Activated CD8-positive, alpha-beta memory T cell treated with anti-CD3 and anti-CD28 coated beads, Interleukin-2, amount 10 ng/mL, durations not matched to agents 7 days and 5 days (primary cell): ENCODE measurements around the gene SPN. TPM values are rescaled to one million over a fixed set of nuclear protein-coding genes. Genes with fewer than 3 reads are reported as not detected.
"Not testable (repeated sequence)": the region's sequence is repeated elsewhere in the genome, so short reads cannot be mapped to it uniquely, and the experiment has no call there.

Experiments
- ATAC-seq: fragments of 150-1000 bp; cut with Tn5 transposase; one replicate; pipeline ENCODE4 v1.10.0; 2021; ENCODE audit warnings: moderate library complexity
- CTCF ChIA-PET: fragments of 350-600 bp; sonication (Branson Sonifier 250); formaldehyde crosslinking; loops from one replicate; lab custom pipeline; 2021; ENCODE audit warnings: antibody characterized with exemption; lab: Charles Lee
- DNase-seq: peaks from one replicate; pipeline ENCODE4 v3.0.0-alpha.2; 2020
- H3K27ac Mint-ChIP-seq: one replicate; pipeline ENCODE4 v1.8.0; 2021; ENCODE audit warnings: mild to moderate bottlenecking, mixed read lengths
- H3K27me3 Mint-ChIP-seq: one replicate; pipeline ENCODE4 v1.8.0; 2021; ENCODE audit warnings: mixed read lengths
- H3K36me3 Mint-ChIP-seq: one replicate; pipeline ENCODE4 v1.8.0; 2021; ENCODE audit warnings: mild to moderate bottlenecking, mixed read lengths
- H3K4me1 Mint-ChIP-seq: one replicate; pipeline ENCODE4 v1.8.0; 2021; ENCODE audit warnings: mixed read lengths
- H3K4me3 Mint-ChIP-seq: one replicate; pipeline ENCODE4 v1.8.0; 2021; ENCODE audit warnings: mild to moderate bottlenecking, moderate library complexity, mixed read lengths
- H3K9me3 Mint-ChIP-seq: one replicate; pipeline ENCODE4 v1.8.0; 2022; ENCODE audit warnings: low read depth, mixed read lengths
- total RNA-seq, 2 experiments: library from RNA; stranded (reverse); gene quantifications; one replicate each; pipeline ENCODE4 v1.2.3, GENCODE V29; 2021

Gene SPN
- total RNA-seq, 2 experiments from 2014 or later = 329 to 351 TPM

DNA sequence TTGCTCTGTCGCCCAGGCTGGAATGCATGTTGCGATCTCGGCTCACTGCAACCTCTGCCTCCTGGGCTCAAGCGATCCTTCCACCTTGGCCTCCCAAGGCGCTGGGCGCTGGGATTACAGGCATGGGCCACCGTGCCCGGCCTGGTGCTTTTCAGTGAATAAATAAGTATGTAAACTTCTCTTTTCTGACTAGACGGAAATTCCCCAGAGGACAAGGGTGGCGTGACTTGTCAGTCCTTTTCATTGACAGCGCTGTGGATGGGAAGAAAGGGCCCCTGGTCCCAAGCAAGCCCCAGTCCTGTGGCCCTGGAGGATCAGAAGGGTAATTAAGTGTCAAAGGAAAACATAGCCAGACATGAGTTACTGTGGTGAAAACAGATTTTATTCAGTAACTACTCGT lies 9.6 kb upstream of the SPN start:
- Mint-ChIP-seq H3K27me3 (no peaks in the 10 kb centered on the region), H3K4me1 (peaks cover 16% of the 10 kb centered on the region), H3K4me3 (no peak overlapping the region), H3K9me3 (no peaks in the 10 kb centered on the region), H3K36me3 (no peaks in the 10 kb centered on the region), H3K27ac (no peak overlapping the region)
- ATAC-seq (no peak), DNase-seq (no peak)
- CTCF ChIA-PET = interaction anchor here (1.2 to 3.6 kb wide), 2 partner anchors 12 to 64 kb away, joined by 3 to 18 read pairs; no protein-coding TSS in a partner anchor

DNA sequence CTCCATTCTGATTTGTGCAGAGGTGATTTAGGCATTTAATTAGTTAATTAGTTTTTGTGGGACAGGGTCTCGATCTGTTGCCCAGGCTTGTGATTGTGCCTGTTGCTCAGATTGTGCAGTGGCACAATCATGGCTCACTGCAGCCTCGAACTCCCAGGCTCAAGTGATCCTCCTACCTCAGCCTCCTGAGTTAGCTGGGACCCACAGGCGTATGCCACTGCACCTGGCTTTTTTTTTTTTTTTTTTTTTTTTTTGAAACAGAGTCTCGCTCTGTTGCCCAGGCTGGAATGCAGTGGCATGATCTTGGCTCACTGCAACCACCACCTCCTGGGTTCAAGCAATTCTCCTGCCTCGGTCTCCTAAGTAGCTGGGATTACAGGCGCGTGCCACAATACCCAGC lies 9.2 kb upstream of the SPN start:
- H3K27me3 Mint-ChIP-seq, H3K27ac Mint-ChIP-seq, H3K36me3 Mint-ChIP-seq, DNase-seq, ATAC-seq, CTCF ChIA-PET, H3K9me3 Mint-ChIP-seq, H3K4me3 Mint-ChIP-seq: not testable (repeated sequence)
- H3K4me1 Mint-ChIP-seq = peaks cover 16% of the 10 kb centered on the region

DNA sequence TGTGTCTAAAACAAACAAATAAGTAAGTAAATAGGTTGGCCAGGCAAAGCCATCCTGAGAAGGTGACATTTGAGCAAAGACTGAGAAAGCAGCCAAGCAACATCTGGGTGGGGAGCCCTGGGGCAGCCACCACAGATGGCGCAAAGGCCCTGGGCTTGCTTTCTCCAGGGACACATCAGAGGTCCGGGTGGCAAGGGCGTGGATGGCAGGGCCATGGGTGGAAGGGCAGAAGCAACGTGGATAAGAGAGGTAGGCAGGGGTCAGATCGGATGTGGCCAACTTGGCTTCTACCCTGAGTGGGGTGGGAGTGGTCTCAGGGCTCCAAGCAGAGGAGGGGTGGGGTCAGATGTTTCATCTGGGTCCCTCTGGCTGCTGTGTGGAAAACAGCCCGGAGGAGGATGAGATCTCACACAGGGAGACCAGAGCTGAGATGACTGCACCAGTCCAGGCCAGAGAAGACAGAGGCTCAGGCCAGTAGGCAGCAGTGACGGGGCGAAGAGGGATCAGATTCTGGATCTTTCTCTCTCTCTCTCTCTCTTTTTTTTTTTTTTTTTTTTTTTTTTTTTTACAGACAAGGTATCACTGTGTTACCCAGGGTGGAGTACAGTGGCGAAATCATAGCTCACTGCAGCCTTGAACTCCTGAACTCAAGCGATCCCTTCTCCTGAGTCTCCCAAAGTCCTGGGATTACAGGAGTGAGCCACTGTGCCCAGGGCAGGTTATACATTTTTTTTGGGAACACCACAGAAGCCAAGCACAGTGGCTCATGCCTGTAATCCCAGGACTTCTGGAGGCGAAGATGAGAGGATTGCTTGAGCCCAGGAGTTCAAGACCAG lies 6.1 kb upstream of the SPN start:
- Mint-ChIP-seq H3K4me3 (no peak overlapping the region), H3K27ac (no peak overlapping the region), H3K4me1 (peaks cover 14% of the 10 kb centered on the region), H3K36me3 (no peaks in the 10 kb centered on the region), H3K9me3 (no peaks in the 10 kb centered on the region), H3K27me3 (no peaks in the 10 kb centered on the region)
- CTCF ChIA-PET = interaction anchor here (1.0 kb wide), 1 partner anchor 9 kb away, joined by 5 read pairs; no protein-coding TSS in a partner anchor
- no peak for DNase-seq
- ATAC-seq = no peak

DNA sequence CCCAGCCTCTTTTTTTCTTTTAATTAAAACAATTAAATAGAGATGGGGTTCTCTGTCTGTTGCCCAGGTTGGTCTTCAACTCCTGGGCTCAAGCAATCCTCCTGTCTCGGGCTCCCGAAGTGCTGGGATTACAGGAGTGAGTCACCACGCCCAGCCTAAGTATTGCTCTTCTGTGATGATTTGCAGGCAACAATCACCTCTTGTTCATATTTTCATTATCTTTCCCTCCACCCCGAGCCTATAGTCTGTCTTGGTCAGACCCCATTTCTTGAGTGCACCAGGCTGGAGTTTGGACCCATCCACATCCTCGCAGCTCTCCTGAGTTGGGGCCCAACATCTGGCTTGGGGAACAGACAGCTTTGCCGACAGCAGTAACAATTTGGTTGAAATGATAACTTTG lies 4.3 kb upstream of the SPN start:
- no peak overlapping the region for H3K4me3 Mint-ChIP-seq

DNA sequence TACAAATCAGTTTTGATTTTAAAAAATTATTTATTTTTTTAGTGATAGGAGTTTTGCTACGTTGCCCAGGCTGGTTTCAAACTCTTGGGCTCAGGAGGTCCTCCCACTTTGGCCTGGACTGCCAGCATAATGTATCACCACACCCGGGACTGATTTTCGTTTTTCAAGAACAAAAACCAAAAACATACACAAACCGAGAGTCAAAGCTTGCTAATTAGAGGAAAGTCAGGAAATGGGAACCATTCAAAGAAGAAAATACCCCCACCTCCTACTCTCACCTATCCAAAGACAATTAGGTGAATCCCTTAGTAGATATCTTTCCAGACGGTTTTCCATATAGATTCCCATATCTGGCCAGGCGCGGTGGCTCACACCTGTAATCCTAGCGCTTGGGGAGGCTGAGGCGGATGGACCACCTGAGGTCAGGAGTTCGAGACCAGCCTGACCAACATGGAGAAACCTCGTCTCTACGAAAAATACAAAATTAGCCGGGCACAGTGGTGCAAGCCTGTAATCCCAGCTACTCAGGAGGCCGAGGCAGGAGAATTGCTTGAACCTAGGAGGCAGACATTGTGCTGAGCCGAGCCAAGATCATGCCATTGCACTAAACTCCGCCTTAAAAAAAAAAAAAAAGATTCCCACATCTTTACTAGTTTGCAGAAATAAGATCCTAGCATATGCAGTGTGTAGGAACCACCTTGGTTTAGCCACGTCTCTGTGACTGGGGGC lies 883 bp upstream of the SPN start:
- Mint-ChIP-seq H3K36me3 (peaks cover 41% of the 10 kb centered on the region), H3K27ac (peak overlapping the region; percentile 94), H3K4me1 (peaks cover 33% of the 10 kb centered on the region), H3K9me3 (no peaks in the 10 kb centered on the region), H3K4me3 (peak overlapping the region; percentile 100), H3K27me3 (no peaks in the 10 kb centered on the region)
- ATAC-seq = no peak
- CTCF ChIA-PET = interaction anchor here (0.6 to 2.6 kb wide), 9 partner anchors 11 to 359 kb away, joined by 3 to 17 read pairs (median 4); partner anchors contain the start of gene QPRT
- peak; percentile 45 for DNase-seq

More for the DNA sequence above, 4.3 kb upstream of the SPN start:
- Mint-ChIP-seq H3K27me3 (no peaks in the 10 kb centered on the region), H3K27ac (no peak overlapping the region), H3K9me3 (no peaks in the 10 kb centered on the region), H3K4me1 (peaks cover 20% of the 10 kb centered on the region), H3K36me3 (peaks cover 7% of the 10 kb centered on the region)
- CTCF ChIA-PET = interaction anchor here (1.2 to 1.3 kb wide), 2 partner anchors 9 to 17 kb away, joined by 3 to 5 read pairs; no protein-coding TSS in a partner anchor
- DNase-seq = no peak
- ATAC-seq = no peak

DNA sequence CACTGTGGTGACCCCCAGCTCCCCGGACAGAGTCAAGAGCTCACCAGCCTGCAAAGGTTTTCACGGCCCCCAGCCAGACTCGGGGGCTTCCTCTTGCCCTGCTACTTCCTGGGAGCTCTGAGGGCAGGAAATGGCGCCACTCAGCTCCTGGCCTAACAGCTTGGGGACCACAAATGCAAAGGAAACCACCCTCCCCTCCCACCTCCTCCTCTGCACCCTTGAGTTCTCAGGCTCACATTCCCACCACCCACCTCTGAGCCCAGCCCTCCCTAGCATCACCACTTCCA lies 375 bp upstream of the SPN start:
- DNase-seq = peak; percentile 82
- H3K27ac Mint-ChIP-seq = peak overlapping the region; percentile 94
- H3K9me3 Mint-ChIP-seq = no peaks in the 10 kb centered on the region
- peaks cover 38% of the 10 kb centered on the region for H3K4me1 Mint-ChIP-seq
- CTCF ChIA-PET = interaction anchor here (0.7 to 2.6 kb wide), 9 partner anchors 12 to 370 kb away, joined by 3 to 17 read pairs (median 4); partner anchors contain the start of gene QPRT
- H3K36me3 Mint-ChIP-seq = peaks cover 44% of the 10 kb centered on the region
- no peaks in the 10 kb centered on the region for H3K27me3 Mint-ChIP-seq
- H3K4me3 Mint-ChIP-seq = peak overlapping the region; percentile 100
- peak; percentile 43 for ATAC-seq

DNA sequence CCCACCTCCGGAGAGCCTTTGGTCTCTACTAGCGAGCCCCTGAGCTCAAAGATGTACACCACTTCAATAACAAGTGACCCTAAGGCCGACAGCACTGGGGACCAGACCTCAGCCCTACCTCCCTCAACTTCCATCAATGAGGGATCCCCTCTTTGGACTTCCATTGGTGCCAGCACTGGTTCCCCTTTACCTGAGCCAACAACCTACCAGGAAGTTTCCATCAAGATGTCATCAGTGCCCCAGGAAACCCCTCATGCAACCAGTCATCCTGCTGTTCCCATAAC lies 702 bp downstream of the SPN start:
- no peak for DNase-seq
- no peaks in the 10 kb centered on the region for H3K27me3 Mint-ChIP-seq
- no peaks in the 10 kb centered on the region for H3K9me3 Mint-ChIP-seq
- CTCF ChIA-PET = interaction anchor here (1.0 to 2.6 kb wide), 7 partner anchors 13 to 369 kb away, joined by 3 to 17 read pairs (median 5); partner anchors contain the start of gene QPRT
- H3K4me1 Mint-ChIP-seq = peaks cover 45% of the 10 kb centered on the region
- peaks cover 51% of the 10 kb centered on the region for H3K36me3 Mint-ChIP-seq
- peak; percentile 4 for ATAC-seq
- peak overlapping the region; percentile 100 for H3K4me3 Mint-ChIP-seq
- H3K27ac Mint-ChIP-seq = peak overlapping the region; percentile 94

DNA sequence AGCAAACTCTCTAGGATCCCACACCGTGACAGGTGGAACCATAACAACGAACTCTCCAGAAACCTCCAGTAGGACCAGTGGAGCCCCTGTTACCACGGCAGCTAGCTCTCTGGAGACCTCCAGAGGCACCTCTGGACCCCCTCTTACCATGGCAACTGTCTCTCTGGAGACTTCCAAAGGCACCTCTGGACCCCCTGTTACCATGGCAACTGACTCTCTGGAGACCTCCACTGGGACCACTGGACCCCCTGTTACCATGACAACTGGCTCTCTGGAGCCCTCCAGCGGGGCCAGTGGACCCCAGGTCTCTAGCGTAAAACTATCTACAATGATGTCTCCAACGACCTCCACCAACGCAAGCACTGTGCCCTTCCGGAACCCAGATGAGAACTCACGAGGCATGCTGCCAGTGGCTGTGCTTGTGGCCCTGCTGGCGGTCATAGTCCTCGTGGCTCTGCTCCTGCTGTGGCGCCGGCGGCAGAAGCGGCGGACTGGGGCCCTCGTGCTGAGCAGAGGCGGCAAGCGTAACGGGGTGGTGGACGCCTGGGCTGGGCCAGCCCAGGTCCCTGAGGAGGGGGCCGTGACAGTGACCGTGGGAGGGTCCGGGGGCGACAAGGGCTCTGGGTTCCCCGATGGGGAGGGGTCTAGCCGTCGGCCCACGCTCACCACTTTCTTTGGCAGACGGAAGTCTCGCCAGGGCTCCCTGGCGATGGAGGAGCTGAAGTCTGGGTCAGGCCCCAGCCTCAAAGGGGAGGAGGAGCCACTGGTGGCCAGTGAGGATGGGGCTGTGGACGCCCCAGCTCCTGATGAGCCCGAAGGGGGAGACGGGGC lies 1.3 kb downstream of the SPN start:
- H3K27me3 Mint-ChIP-seq = no peaks in the 10 kb centered on the region
- H3K4me3 Mint-ChIP-seq = peak overlapping the region; percentile 100
- DNase-seq (peak; percentile 65), ATAC-seq (peak; percentile 15)
- H3K9me3 Mint-ChIP-seq = no peaks in the 10 kb centered on the region
- H3K36me3 Mint-ChIP-seq = peaks cover 52% of the 10 kb centered on the region
- CTCF ChIA-PET = interaction anchor here (0.9 to 2.6 kb wide), 7 partner anchors 9 to 368 kb away, joined by 3 to 17 read pairs (median 5); no protein-coding TSS in a partner anchor
- peak overlapping the region; percentile 94 for H3K27ac Mint-ChIP-seq
- H3K4me1 Mint-ChIP-seq = peaks cover 46% of the 10 kb centered on the region

DNA sequence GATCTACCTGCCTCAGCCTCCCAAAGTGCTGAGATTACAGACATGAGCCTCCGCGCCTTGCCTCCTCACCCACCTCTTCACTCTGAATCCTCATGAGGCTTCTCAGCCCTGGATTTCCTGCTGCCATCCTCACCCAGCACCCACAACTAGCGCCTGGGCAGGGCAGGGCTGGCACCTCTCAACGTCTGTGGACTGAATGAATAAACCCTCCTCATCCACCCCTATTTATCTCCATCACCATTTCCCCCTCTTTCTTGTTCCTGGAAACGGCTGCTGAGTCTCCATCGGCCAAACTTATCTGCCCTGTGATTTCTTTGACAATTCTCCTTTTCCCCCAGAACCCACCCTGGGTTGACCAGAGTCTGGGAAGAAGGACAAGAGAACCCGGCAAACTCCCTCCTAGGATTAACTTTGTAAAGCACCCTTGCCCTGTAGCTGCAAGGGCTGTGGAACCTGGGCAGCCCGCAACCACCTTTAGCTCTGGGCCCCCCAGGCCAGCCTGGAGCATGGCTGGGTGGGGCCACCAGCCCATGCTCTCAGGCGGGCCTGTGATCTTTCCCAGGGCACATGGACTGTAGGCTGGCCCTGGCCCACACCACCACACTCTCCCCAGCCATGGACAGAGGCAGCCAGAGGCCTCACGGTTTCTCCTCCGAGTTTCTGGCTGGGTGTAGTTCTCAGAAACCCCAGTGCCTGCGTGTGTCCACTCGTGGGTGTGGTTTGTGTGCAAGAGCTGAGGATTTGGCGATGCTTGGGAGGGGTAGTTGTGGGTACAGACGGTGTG lies 2.4 kb downstream of the SPN start:
- Mint-ChIP-seq H3K9me3 (no peaks in the 10 kb centered on the region), H3K36me3 (peaks cover 54% of the 10 kb centered on the region), H3K4me1 (peaks cover 48% of the 10 kb centered on the region), H3K27ac (peak overlapping the region; percentile 94), H3K27me3 (no peaks in the 10 kb centered on the region), H3K4me3 (peak overlapping the region; percentile 100)
- ATAC-seq (no peak), DNase-seq (peak; percentile 50)
- CTCF ChIA-PET = interaction anchor here (0.5 to 1.9 kb wide), 9 partner anchors 8 to 1036 kb away, joined by 3 to 9 read pairs (median 3); partner anchors contain the start of gene QPRT

DNA sequence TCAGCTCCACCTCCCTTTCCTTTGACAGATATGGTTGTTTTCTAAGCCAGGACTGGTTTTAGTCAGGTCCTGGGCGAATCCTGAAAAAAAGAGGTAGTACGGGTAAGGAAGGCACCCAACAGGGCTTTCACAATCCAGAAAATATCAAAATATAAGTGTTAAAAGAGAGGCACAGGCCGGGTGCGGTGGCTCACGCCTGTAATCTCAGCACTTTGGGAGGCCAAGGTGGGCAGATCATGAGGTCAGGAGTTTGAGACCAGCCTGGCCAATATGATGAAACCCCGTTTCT lies 4.2 kb downstream of the SPN start:
- Mint-ChIP-seq H3K27ac (peak overlapping the region; percentile 49), H3K4me3 (peak overlapping the region; percentile 100), H3K36me3 (peaks cover 64% of the 10 kb centered on the region), H3K4me1 (peaks cover 36% of the 10 kb centered on the region)
- not testable (repeated sequence) for ATAC-seq, DNase-seq, H3K27me3 Mint-ChIP-seq, H3K9me3 Mint-ChIP-seq
- CTCF ChIA-PET = interaction anchor here (0.7 to 1.5 kb wide), 6 partner anchors 9 to 34 kb away, joined by 3 to 5 read pairs (median 3); no protein-coding TSS in a partner anchor

DNA sequence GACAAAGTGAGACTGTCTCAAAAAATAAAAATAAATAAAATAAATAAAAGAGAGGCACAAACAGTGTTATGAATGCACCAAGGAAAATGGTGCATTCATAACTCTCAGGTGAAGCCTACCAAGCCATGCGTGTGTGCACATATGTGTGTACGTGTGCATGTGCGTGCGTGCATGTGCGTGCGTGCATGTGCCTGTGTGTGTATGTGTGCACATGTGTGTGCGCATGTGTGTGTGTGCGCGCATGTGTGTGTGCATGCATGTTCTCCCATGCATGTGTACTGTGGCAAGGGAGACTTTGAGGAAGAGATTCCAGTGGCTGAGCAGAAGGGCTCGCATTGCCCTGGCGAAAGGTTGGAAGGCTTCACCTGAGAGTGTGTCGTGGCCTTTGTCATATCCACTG lies 4.7 kb downstream of the SPN start:
- CTCF ChIA-PET = interaction anchor here (0.6 to 1.0 kb wide), 4 partner anchors 8 to 183 kb away, joined by 3 to 5 read pairs (median 3); no protein-coding TSS in a partner anchor
- no peaks in the 10 kb centered on the region for H3K9me3 Mint-ChIP-seq
- DNase-seq (no peak), ATAC-seq (no peak)
- H3K27me3 Mint-ChIP-seq = no peaks in the 10 kb centered on the region
- H3K36me3 Mint-ChIP-seq = peaks cover 65% of the 10 kb centered on the region
- peak overlapping the region; percentile 38 for H3K4me3 Mint-ChIP-seq
- H3K4me1 Mint-ChIP-seq = peaks cover 32% of the 10 kb centered on the region
- H3K27ac Mint-ChIP-seq = no peak overlapping the region

DNA sequence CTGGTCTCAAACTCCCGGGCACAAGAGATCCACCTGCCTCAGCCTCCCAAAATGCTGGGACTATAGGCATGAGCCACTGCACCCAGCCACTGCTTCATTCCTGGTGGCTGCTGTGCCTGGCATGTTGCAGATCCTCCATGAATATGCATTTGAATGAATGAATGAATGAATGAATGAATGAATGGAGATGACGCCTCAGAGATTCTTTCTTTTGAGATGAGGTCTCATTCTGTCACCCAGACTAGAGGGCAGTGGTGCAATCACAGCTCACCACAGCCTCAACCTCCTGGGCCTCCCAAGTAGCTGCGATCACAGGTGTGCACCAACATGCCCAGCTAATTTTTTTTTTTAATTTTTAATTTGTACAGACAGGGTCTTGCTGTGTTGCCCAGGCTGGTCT lies 5.2 kb downstream of the SPN start:
- Mint-ChIP-seq H3K4me1 (peaks cover 32% of the 10 kb centered on the region), H3K27ac (no peak overlapping the region), H3K4me3 (no peak overlapping the region), H3K9me3 (no peaks in the 10 kb centered on the region), H3K27me3 (no peaks in the 10 kb centered on the region), H3K36me3 (peaks cover 66% of the 10 kb centered on the region)
- ATAC-seq (no peak), DNase-seq (no peak)
- CTCF ChIA-PET = interaction anchor here (0.6 kb wide), 1 partner anchor 183 kb away, joined by 3 read pairs; no protein-coding TSS in a partner anchor
